Body of pancreas (tissue), 4 donors: Measurements from ENCODE around the gene TGIF2LY. TPM values are rescaled to one million over a fixed set of nuclear protein-coding genes. Genes with fewer than 3 reads are reported as not detected.
"Not testable (repeated sequence)": the region's sequence is repeated elsewhere in the genome, so short reads cannot be mapped to it uniquely, and the experiment has no call there.

ENCODE experiments used
- ATAC-seq: fragments of 150-250 bp; one replicate; pipeline ENCODE4 v1.9.1; 2016
- DNase-seq, 4 donors: peaks; one replicate each; pipeline ENCODE4 v3.0.0-alpha.2; 2019
- H3K27ac ChIP-seq, 4 donors: fragments of 200-600 bp; sonication (generic); 1 replicate in 3 of 4; 2 replicates in 1 of 4; pipeline versions ENCODE4 v1.5.1 to v1.6.1; 2016 to 2019; ENCODE audit warnings: mild to moderate bottlenecking in 1 of 4, mixed read lengths in 1 of 4, moderate library complexity in 1 of 4
- H3K27me3 ChIP-seq, 2 donors: fragments of 200-600 bp; sonication (generic); one replicate each; pipeline ENCODE4 v1.6.0; 2016; ENCODE audit warnings: mild to moderate bottlenecking in 1 of 2
- H3K36me3 ChIP-seq, 2 donors: fragments of 200-600 bp; sonication (generic); replicated peaks in 1 of 2; 2 replicates each; pipeline ENCODE4 v1.5.1; 2016; ENCODE audit warnings: low read depth in 2 of 2; ENCODE audit not compliant: insufficient read depth in 1 of 2
- H3K4me1 ChIP-seq: fragments of 200-600 bp; sonication (generic); one replicate; pipeline ENCODE4 v1.6.0; 2016
- H3K4me3 ChIP-seq, 2 donors: fragments of 200-600 bp; sonication (generic); 1 replicate in 1 of 2; 2 replicates in 1 of 2; pipeline ENCODE4 v1.5.1; 2016 to 2019
- H3K9me3 ChIP-seq, 3 donors: fragments of 200-600 bp; sonication (generic); 1 replicate in 2 of 3; 2 replicates in 1 of 3; pipeline ENCODE4 v1.5.1; 2016
- WGBS, 2 donors: methylation state at CpG; one replicate each; pipeline ENCODE4 v1.1.5; 2017; 5-methylcytosine and 5-hydroxymethylcytosine counted together
- intact Hi-C: fragments of 100-400 bp; cut with DNase I; formaldehyde crosslinking; loops from one replicate; pipeline ENCODE4 v1.15.1; 2023
- small RNA-seq: library from RNA; depleted of rRNA; stranded (forward); fragments of <200 nt; gene quantifications from one replicate; pipeline ENCODE3, GENCODE V24; 2016
- total RNA-seq, 2 donors: library from RNA; depleted of rRNA; stranded (reverse); fragments of >200 nt; gene quantifications; one replicate each; pipeline ENCODE4 v1.1.0, GENCODE V29; 2016

TGIF2LY gene
- total RNA-seq = not detected

DNA sequence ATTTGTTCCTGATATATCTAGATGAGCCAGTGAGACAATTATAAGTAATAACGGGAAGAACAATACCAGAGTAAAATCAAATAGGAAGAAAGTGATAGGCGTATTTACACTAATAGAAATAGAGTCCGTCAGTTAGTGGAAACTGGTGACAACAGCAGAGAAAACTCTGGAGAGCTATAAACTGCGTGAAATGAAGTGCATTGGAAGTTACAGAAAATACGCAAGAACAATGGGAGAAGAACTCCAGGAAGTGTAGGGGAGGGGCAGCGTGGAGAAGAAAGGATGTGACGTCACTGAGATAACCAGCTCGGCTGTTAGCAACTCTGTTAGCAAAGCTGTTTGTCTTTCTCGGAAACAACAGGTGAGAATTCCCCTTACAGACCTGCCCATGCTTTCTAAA, at the start of gene TGIF2LY:
Gene TGIF2LY, plus strand, starts transcription at position 301 of the 400 bp plus-strand sequence. CDS start 178 bp downstream, outside the sequence.
- H3K9me3 ChIP-seq, ATAC-seq, DNase-seq, H3K4me1 ChIP-seq, H3K27ac ChIP-seq, H3K27me3 ChIP-seq, intact Hi-C loops, H3K4me3 ChIP-seq, H3K36me3 ChIP-seq: not testable (repeated sequence)
- WGBS, 2 donors = 52 to 72% methylated on average over 9 of the region's 9 CpGs

Small RNA genes lying within 50 kb of the gene (small RNA-seq; reads per million reads assigned to genes)
- not detected for gene PRRC2CP1
